Upper lobe of right lung (tissue), 1 donor: ENCODE data around the gene SLC4A3. TPM values are rescaled to one million over a fixed set of nuclear protein-coding genes. Genes with fewer than 3 reads are reported as not detected.

Experiments
- ATAC-seq: fragments of 200-7000 bp; cut with Tn5 transposase; one replicate; pipeline ENCODE4 v1.9.1; 2020; ENCODE audit warnings: mild to moderate bottlenecking, moderate library complexity
- DNase-seq: peaks from one replicate; pipeline ENCODE4 v3.0.0-alpha.2; 2020
- H3K27ac ChIP-seq: fragments of 200-600 bp; one replicate; pipeline ENCODE4 v1.8.0; 2022
- H3K27me3 ChIP-seq: fragments of 200-600 bp; one replicate; pipeline ENCODE4 v1.8.0; 2022; ENCODE audit warnings: mild to moderate bottlenecking
- H3K36me3 ChIP-seq: fragments of 200-600 bp; one replicate; pipeline ENCODE4 v1.8.0; 2022
- H3K4me1 ChIP-seq: fragments of 200-600 bp; one replicate; pipeline ENCODE4 v1.8.0; 2022
- H3K4me3 ChIP-seq: fragments of 200-600 bp; one replicate; pipeline ENCODE4 v1.8.0; 2022; ENCODE audit warnings: mild to moderate bottlenecking
- H3K9me3 ChIP-seq: fragments of 200-600 bp; one replicate; pipeline ENCODE4 v1.8.0; 2022
- intact Hi-C: fragments of 100-400 bp; cut with DNase I; formaldehyde crosslinking; loops from one replicate; pipeline ENCODE4 v1.11.0; 2022
- total RNA-seq: library from RNA; stranded (reverse); fragmentation: NEBNext Ultra II Directional; extraction: Animal tissue kit (Norgen Biotek cat#: 25700); gene quantifications from one replicate; pipeline ENCODE4 v1.2.1, GENCODE V29; 2021
- TF ChIP-seq, protein P1 (sequence below): fragments of 200-600 bp; IDR thresholded peaks from one replicate; pipeline ENCODE4 v1.8.0; 2022; ENCODE audit warnings: antibody characterized with exemption
- donor health status: DM: no; HTN: yes; CAD: no; lungs with severe emphysema.

The SLC4A3 gene
- total RNA-seq, 1 donor from 2014 or later = 2.9 TPM

DNA sequence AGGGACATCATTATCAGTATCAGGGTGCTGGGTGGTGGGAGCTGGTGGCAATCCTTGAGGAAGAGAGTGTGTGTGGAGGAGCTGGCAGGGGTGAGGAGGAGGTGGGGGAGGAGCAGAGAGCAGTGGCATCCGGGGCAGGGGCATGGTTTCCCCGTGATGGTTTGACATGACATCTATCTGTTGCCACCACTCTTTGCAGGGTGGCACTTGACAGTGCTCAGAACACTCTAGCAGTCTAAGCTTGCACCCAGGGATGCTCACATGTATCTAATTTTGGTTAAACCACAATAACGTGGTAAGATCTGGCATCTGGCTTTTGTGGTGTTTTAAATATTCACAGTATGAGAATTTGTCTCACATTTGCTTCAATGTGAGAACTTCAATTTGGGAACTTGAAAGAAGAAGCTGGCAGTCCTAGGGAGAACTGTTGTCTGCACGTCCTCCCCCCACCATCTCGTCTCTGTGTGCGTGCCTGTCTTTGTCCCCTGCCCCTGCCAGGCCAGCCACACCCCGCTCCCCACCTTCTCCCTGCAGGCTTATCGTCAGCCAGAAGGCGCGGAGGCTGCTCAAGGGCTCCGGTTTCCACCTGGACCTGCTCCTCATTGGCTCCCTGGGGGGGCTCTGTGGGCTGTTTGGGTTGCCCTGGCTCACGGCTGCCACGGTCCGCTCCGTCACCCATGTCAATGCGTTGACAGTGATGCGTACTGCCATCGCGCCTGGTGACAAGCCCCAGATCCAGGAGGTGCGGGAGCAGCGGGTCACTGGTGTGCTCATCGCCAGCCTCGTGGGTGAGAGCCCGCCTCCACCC is 11.7 kb downstream of the SLC4A3 start:
- TF ChIP-seq, protein P1, sequence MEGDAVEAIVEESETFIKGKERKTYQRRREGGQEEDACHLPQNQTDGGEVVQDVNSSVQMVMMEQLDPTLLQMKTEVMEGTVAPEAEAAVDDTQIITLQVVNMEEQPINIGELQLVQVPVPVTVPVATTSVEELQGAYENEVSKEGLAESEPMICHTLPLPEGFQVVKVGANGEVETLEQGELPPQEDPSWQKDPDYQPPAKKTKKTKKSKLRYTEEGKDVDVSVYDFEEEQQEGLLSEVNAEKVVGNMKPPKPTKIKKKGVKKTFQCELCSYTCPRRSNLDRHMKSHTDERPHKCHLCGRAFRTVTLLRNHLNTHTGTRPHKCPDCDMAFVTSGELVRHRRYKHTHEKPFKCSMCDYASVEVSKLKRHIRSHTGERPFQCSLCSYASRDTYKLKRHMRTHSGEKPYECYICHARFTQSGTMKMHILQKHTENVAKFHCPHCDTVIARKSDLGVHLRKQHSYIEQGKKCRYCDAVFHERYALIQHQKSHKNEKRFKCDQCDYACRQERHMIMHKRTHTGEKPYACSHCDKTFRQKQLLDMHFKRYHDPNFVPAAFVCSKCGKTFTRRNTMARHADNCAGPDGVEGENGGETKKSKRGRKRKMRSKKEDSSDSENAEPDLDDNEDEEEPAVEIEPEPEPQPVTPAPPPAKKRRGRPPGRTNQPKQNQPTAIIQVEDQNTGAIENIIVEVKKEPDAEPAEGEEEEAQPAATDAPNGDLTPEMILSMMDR = no peak
- Histone ChIP-seq H3K4me3 (no peak overlapping the region), H3K27ac (no peak overlapping the region), H3K36me3 (no peaks in the 10 kb centered on the region), H3K4me1 (no peaks in the 10 kb centered on the region), H3K9me3 (no peaks in the 10 kb centered on the region), H3K27me3 (no peaks in the 10 kb centered on the region)
- DNase-seq (peak; percentile 62), ATAC-seq (no peak)
- intact Hi-C loops = no loop called here

GRCh38 chr2:219641390-219642068 is 14.1 kb downstream of the SLC4A3 start:
- TF ChIP-seq, protein P1 = no peak
- no peaks in the 10 kb centered on the region for H3K36me3 ChIP-seq
- H3K27ac ChIP-seq = no peak overlapping the region
- H3K4me1 ChIP-seq = peaks cover 17% of the 10 kb centered on the region
- H3K4me3 ChIP-seq = no peak overlapping the region
- H3K27me3 ChIP-seq = no peaks in the 10 kb centered on the region
- DNase-seq (no peak), ATAC-seq (no peak)
- intact Hi-C loops = no loop called here
- no peaks in the 10 kb centered on the region for H3K9me3 ChIP-seq

DNA sequence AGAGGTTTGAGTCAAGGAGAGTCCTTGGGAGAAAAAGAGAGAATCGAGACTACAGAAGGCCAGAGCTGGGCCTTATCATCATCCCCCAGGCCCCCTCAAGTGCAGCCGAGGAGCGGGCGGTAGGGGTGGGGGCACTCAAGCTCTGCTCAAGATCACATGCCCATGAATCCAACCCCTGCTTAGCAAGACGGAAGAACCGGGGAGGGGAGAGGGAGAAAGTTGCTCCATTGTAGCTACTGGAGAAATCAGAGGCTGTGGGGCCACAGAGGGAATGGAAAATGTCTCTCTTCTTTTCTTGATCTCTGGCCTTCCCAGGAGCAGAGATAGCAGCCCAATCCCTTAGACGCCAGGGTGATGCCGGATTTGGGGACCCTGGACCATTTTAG is 14.6 kb downstream of the SLC4A3 start:
- TF ChIP-seq, protein P1 = no peak
- ATAC-seq (no peak), DNase-seq (no peak)
- Histone ChIP-seq H3K27me3 (no peaks in the 10 kb centered on the region), H3K36me3 (no peaks in the 10 kb centered on the region), H3K9me3 (no peaks in the 10 kb centered on the region), H3K27ac (no peak overlapping the region), H3K4me3 (no peak overlapping the region), H3K4me1 (peaks cover 17% of the 10 kb centered on the region)
- intact Hi-C loops = no loop called here

DNA sequence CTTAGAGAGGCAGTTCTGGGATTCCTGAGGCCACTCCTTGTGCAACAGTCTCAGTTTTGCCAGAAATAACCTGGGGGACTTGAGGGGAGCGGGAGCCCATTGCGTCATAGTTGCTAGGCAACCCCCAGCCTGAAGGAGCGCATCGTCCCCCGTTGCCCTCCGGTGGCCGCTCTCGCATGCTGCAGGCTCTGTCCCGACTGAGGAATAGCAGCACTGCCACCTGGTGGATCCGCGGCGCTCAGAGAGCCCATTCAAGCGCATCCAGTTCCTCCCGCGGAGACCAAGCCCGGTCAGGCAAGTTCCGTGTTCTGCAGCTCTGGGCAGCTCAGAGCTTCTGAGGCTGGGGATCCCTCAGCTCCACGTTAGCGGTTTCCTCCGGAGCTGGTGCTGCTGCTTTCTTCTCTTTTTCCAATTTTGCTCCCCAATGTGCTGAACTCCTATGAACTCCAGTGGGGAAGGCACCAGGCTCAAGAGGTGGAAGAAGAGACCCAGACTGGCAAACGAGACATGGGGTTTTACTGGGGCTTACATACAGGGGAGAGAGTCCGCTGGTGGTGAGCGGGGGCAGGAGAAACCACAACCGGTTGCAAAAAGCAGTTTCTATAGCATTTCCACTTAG is 15.1 kb downstream of the SLC4A3 start:
- Histone ChIP-seq H3K27ac (no peak overlapping the region), H3K36me3 (no peaks in the 10 kb centered on the region), H3K9me3 (no peaks in the 10 kb centered on the region), H3K4me1 (peaks cover 17% of the 10 kb centered on the region), H3K4me3 (no peak overlapping the region), H3K27me3 (no peaks in the 10 kb centered on the region)
- DNase-seq = peak; percentile 98
- intact Hi-C loops = no loop called here
- peak; percentile 96 for ATAC-seq
- TF ChIP-seq, protein P1 = peak; percentile 99

GRCh38 chr2:219643084-219643473 is 15.6 kb downstream of the SLC4A3 start:
- H3K27ac ChIP-seq = no peak overlapping the region
- no peaks in the 10 kb centered on the region for H3K9me3 ChIP-seq
- ATAC-seq (no peak), DNase-seq (no peak)
- no peaks in the 10 kb centered on the region for H3K27me3 ChIP-seq
- TF ChIP-seq, protein P1 = no peak
- H3K36me3 ChIP-seq = no peaks in the 10 kb centered on the region
- H3K4me3 ChIP-seq = no peak overlapping the region
- H3K4me1 ChIP-seq = peaks cover 17% of the 10 kb centered on the region
- intact Hi-C loops = no loop called here
